ENCODE measurements around the gene TCF3. TPM values are rescaled to one million over a fixed set of nuclear protein-coding genes. Genes with fewer than 3 reads are reported as not detected.

The TCF3 gene
- total RNA-seq, 6 experiments from 2014 or later, result 74.9 to 102 (median 82.0) TPM

- H3K4me1 Mint-ChIP-seq (ENCODE audit: low read depth), result peaks cover 7% of the 10 kb centered on the region
Measured at GRCh38 chr19:1577090-1577928, 75.1 kb downstream of the TCF3 start.

GRCh38 chr19:1576242-1577089, 75.9 kb downstream of the TCF3 start:
- no peak for TF ChIP-seq CTCF (IDR thresholded peaks at IDR 0.05)
- Mint-ChIP-seq H3K27ac (no peak overlapping the region), H3K36me3 (ENCODE audit: low read depth) (0 out of 2 replicates have a peak, but pooled peaks cover 5% of the 10 kb centered on the region), H3K9me3 (no peaks in the 10 kb centered on the region), H3K4me3 (no peak overlapping the region), H3K27me3 (ENCODE audit: insufficient read depth) (peaks cover 3% of the 10 kb centered on the region), H3K4me1 (ENCODE audit: low read depth) (peaks cover 7% of the 10 kb centered on the region)
- no peak for DNase-seq

More at GRCh38 chr19:1577090-1577928, 75.1 kb downstream of the TCF3 start:
- no peak for TF ChIP-seq CTCF (IDR thresholded peaks at IDR 0.05)
- Mint-ChIP-seq H3K27ac (no peak overlapping the region), H3K36me3 (ENCODE audit: low read depth) (0 out of 2 replicates have a peak, but pooled peaks cover 5% of the 10 kb centered on the region), H3K4me3 (no peak overlapping the region), H3K9me3 (no peaks in the 10 kb centered on the region), H3K27me3 (ENCODE audit: insufficient read depth) (peaks cover 3% of the 10 kb centered on the region)
- DNase-seq, result no peak

- DNase-seq, result no peak
- H3K9me3 Mint-ChIP-seq, result no peaks in the 10 kb centered on the region
- H3K27ac Mint-ChIP-seq, result no peak overlapping the region; the same call in 1 of the 2 replicates
- no peak for TF ChIP-seq CTCF (IDR thresholded peaks at IDR 0.05)
- peaks cover 3% of the 10 kb centered on the region for H3K27me3 Mint-ChIP-seq (ENCODE audit: insufficient read depth)
- 0 out of 2 replicates have a peak, but pooled peaks cover 5% of the 10 kb centered on the region for H3K36me3 Mint-ChIP-seq (ENCODE audit: low read depth)
- H3K4me3 Mint-ChIP-seq, result no peak overlapping the region
- H3K4me1 Mint-ChIP-seq (ENCODE audit: low read depth), result peaks cover 7% of the 10 kb centered on the region
Measured at GRCh38 chr19:1575323-1576241, 76.8 kb downstream of the TCF3 start.

GRCh38 chr19:1574354-1575136, 77.9 kb downstream of the TCF3 start:
- peaks cover 7% of the 10 kb centered on the region for H3K4me1 Mint-ChIP-seq (ENCODE audit: low read depth)
- no peak for TF ChIP-seq CTCF (IDR thresholded peaks at IDR 0.05)
- peaks cover 3% of the 10 kb centered on the region for H3K27me3 Mint-ChIP-seq (ENCODE audit: insufficient read depth)
- 0 out of 2 replicates have a peak, but pooled peaks cover 2% of the 10 kb centered on the region for H3K36me3 Mint-ChIP-seq (ENCODE audit: low read depth)
- H3K9me3 Mint-ChIP-seq, result no peaks in the 10 kb centered on the region
- H3K27ac Mint-ChIP-seq, result no peak overlapping the region
- no peak for DNase-seq
- no peak overlapping the region for H3K4me3 Mint-ChIP-seq
